ENCODE measurements around the gene WDR48. TPM values are rescaled to one million over a fixed set of nuclear protein-coding genes. Genes with fewer than 3 reads are reported as not detected.

Gene WDR48
- total RNA-seq, 1 experiment from 2014 or later, result 34.1 TPM

DNA sequence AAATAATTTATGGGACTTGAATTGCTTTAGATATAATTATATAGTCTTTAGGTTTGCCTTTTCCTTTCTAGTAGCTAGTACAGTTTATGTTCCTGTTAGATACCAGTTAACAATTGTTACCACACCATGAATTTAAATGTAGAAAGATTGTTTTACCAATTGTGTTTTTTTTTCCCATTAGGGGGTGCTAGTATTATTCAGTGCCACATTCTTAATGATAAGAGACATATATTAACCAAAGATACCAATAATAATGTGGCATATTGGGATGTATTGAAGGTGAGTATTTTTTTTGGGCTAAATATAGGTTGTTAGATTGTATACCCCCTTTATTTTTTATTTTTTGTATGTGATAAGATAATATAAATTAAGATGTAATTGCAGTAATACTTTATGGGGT is 27.7 kb downstream of the WDR48 start:
- H3K4me3 Mint-ChIP-seq (ENCODE audit: low read depth, unreplicated experiment), result no peak overlapping the region
- no peaks in the 10 kb centered on the region for H3K4me1 Mint-ChIP-seq (ENCODE audit: low read depth, unreplicated experiment)
- H3K27ac Mint-ChIP-seq (ENCODE audit: unreplicated experiment), result no peak overlapping the region
- no peak for DNase-seq
- CTCF ChIA-PET, result interaction anchor here (0.7 kb wide), 1 partner anchor 38 kb away, joined by 4 read pairs; no protein-coding TSS in a partner anchor
- no peaks in the 10 kb centered on the region for H3K9me3 Mint-ChIP-seq (ENCODE audit: low read depth, unreplicated experiment)
- TF ChIP-seq, protein P1, sequence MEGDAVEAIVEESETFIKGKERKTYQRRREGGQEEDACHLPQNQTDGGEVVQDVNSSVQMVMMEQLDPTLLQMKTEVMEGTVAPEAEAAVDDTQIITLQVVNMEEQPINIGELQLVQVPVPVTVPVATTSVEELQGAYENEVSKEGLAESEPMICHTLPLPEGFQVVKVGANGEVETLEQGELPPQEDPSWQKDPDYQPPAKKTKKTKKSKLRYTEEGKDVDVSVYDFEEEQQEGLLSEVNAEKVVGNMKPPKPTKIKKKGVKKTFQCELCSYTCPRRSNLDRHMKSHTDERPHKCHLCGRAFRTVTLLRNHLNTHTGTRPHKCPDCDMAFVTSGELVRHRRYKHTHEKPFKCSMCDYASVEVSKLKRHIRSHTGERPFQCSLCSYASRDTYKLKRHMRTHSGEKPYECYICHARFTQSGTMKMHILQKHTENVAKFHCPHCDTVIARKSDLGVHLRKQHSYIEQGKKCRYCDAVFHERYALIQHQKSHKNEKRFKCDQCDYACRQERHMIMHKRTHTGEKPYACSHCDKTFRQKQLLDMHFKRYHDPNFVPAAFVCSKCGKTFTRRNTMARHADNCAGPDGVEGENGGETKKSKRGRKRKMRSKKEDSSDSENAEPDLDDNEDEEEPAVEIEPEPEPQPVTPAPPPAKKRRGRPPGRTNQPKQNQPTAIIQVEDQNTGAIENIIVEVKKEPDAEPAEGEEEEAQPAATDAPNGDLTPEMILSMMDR (IDR thresholded peaks at IDR 0.05; ENCODE audit: unreplicated experiment), result no peak
- no peaks in the 10 kb centered on the region for H3K27me3 Mint-ChIP-seq (ENCODE audit: unreplicated experiment)
- BruUV-seq (replicated peaks), result no TSS peak
- intact Hi-C loops (cut with micrococcal nuclease; ENCODE audit: unreplicated experiment), result no loop called here
- H3K36me3 Mint-ChIP-seq (ENCODE audit: insufficient read depth, unreplicated experiment), result peaks cover 20% of the 10 kb centered on the region

DNA sequence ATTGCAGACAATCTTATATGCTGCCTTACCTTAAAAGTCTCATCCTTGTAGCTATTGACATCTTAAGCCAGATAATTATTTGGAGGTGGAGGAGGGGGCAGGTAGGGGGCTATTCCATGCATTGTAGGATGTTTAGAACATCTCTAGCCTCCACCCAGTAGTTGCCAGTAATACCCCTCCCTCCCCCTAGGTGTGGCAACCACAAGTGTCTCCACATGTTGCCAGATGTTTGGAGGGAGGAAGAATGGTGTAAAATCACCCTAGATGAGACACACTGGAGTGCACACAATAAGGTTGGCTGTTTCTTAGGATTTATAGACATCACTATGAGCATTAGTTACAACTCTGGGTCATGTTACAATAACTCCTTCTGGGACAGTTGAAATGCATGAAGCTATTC is 28.2 kb downstream of the WDR48 start:
- Mint-ChIP-seq H3K36me3 (ENCODE audit: insufficient read depth, unreplicated experiment) (peaks cover 16% of the 10 kb centered on the region), H3K4me1 (ENCODE audit: low read depth, unreplicated experiment) (no peaks in the 10 kb centered on the region), H3K9me3 (ENCODE audit: low read depth, unreplicated experiment) (no peaks in the 10 kb centered on the region), H3K4me3 (ENCODE audit: low read depth, unreplicated experiment) (no peak overlapping the region), H3K27me3 (ENCODE audit: unreplicated experiment) (no peaks in the 10 kb centered on the region), H3K27ac (ENCODE audit: unreplicated experiment) (no peak overlapping the region)
- CTCF ChIA-PET, result interaction anchor here (0.7 kb wide), 1 partner anchor 37 kb away, joined by 4 read pairs; no protein-coding TSS in a partner anchor
- BruUV-seq (replicated peaks), result no TSS peak
- no peak for DNase-seq
- intact Hi-C loops (cut with micrococcal nuclease; ENCODE audit: unreplicated experiment), result no loop called here
- TF ChIP-seq, protein P1 (IDR thresholded peaks at IDR 0.05; ENCODE audit: unreplicated experiment), result no peak

DNA sequence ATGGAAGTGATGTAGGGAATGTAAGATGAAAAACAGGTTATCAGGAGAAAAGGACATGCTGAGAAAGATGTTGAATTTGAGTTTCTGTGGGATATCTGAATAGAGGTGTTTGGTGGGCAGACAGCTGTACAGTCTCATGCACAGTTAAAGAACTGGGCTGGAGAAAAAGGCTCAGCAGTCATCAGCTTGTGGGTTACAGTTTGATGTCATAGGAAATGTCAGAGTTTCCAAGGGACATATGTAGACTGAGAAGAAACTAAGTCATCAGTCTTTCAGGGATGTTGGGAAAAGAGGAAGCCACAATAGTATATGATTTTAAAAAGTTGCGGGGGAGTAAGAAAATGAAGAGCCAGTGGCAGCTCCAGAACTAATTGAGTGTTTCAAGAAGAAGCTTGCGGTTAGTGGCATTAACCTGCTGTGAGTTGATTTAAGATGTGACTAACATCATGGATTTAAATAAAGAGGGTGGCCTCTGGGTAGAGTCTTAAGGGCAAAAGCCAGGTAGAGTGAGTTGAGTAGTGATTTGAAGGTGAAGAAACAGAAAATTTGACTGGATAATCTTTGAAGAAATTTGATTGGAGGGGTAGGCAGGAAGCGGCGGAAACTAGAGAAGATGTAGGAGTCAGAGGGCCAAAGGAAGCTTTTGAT is 31.0 kb downstream of the WDR48 start:
- no TSS peak for BruUV-seq (replicated peaks)
- Mint-ChIP-seq H3K27ac (ENCODE audit: unreplicated experiment) (no peak overlapping the region), H3K9me3 (ENCODE audit: low read depth, unreplicated experiment) (no peaks in the 10 kb centered on the region), H3K36me3 (ENCODE audit: insufficient read depth, unreplicated experiment) (peaks cover 4% of the 10 kb centered on the region), H3K4me3 (ENCODE audit: low read depth, unreplicated experiment) (no peak overlapping the region), H3K4me1 (ENCODE audit: low read depth, unreplicated experiment) (no peaks in the 10 kb centered on the region), H3K27me3 (ENCODE audit: unreplicated experiment) (no peaks in the 10 kb centered on the region)
- no peak for DNase-seq
- TF ChIP-seq, protein P1 (IDR thresholded peaks at IDR 0.05; ENCODE audit: unreplicated experiment), result no peak
- CTCF ChIA-PET, result no interaction called here
- intact Hi-C loops (cut with micrococcal nuclease; ENCODE audit: unreplicated experiment), result no loop called here

DNA sequence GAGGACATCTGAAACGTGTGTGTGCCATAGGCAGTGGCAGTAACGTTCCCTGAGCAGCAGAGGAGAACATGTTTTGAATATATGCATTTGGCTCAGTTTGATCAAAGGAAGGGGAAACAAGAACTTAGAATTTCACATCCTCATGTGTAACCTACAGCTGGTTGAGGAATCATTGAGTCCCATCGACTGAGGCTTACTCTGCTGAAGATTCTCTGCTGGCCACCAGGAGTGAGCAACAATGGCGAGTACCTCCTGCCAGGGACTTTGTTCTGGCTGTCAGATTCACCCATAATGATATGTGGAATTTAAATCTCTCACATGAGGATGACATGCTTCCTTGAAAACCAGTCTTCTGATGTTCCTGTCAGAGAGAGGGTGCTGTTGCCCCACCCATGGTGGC is 34.3 kb downstream of the WDR48 start:
- intact Hi-C loops (cut with micrococcal nuclease; ENCODE audit: unreplicated experiment), result no loop called here
- Mint-ChIP-seq H3K36me3 (ENCODE audit: insufficient read depth, unreplicated experiment) (peaks cover 4% of the 10 kb centered on the region), H3K9me3 (ENCODE audit: low read depth, unreplicated experiment) (no peaks in the 10 kb centered on the region), H3K27ac (ENCODE audit: unreplicated experiment) (no peak overlapping the region), H3K27me3 (ENCODE audit: unreplicated experiment) (no peaks in the 10 kb centered on the region), H3K4me3 (ENCODE audit: low read depth, unreplicated experiment) (no peak overlapping the region), H3K4me1 (ENCODE audit: low read depth, unreplicated experiment) (no peaks in the 10 kb centered on the region)
- TF ChIP-seq, protein P1 (IDR thresholded peaks at IDR 0.05; ENCODE audit: unreplicated experiment), result no peak
- CTCF ChIA-PET, result no interaction called here
- no TSS peak for BruUV-seq (replicated peaks)
- DNase-seq, result no peak

Data from Calu3 (cell line).